ENCODE results near the gene MRFAP1. TPM values are rescaled to one million over a fixed set of nuclear protein-coding genes. Genes with fewer than 3 reads are reported as not detected.

MRFAP1 gene
- total and polyA plus RNA-seq, 4 experiments from 2014 or later = 149 to 169 (median 157) TPM

GRCh38 chr4:6673660-6674499 lies 33.4 kb downstream of the MRFAP1 start:
- ChIA-PET POLR2A (ENCODE audit: partially characterized antibody) (interaction anchor here (0.6 to 17.1 kb wide), 27 partner anchors 10 to 410 kb away, joined by 3 to 1401 read pairs (median 5); partner anchors contain the start of genes BLOC1S4, GRPEL1, MAN2B2 and MRFAP1), CTCF (ENCODE audit: partially characterized antibody) (interaction anchor here (1.1 to 7.6 kb wide), 16 partner anchors 9 to 409 kb away, joined by 3 to 189 read pairs (median 9); partner anchors contain the start of genes BLOC1S4, MRFAP1, MRFAP1L1 and S100P)
- Mint-ChIP-seq H3K9me3 (peaks cover 0 to 7% (median 0%) of the 10 kb centered on the region in 8 donors), H3K36me3 (peaks cover 38 to 44% of the 10 kb centered on the region in 2 donors), H3K4me1 (peaks cover 39 to 59% (median 49%) of the 10 kb centered on the region in 4 donors), H3K27ac (peak overlapping the region; percentile 95 to 99 (median 98)), H3K27me3 (no peaks in the 10 kb centered on the region), H3K4me3 (peak overlapping the region; percentile 92 to 99 (median 98))
- H3K36me3 ChIP-seq (ENCODE audit: insufficient read depth, low read length) = peaks cover 11% of the 10 kb centered on the region
- H3K4me3 ChIP-seq (ENCODE audit: low read length in 2 of 2) = peak overlapping the region; percentile 59 to 65
- peaks cover 36% of the 10 kb centered on the region for H3K4me1 ChIP-seq (ENCODE audit: insufficient read depth, low read length)
- H3K9me3 ChIP-seq (ENCODE audit: control insufficient read depth in 1 of 2, low read length in 2 of 2) = no peaks in the 10 kb centered on the region
- H3K27ac ChIP-seq (ENCODE audit: low read depth, low read length) = peak overlapping the region; percentile 71
- peak; percentile 94 to 96 (median 96) for DNase-seq
- no peaks in the 10 kb centered on the region for H3K27me3 ChIP-seq (ENCODE audit: insufficient read depth, low read length)
- intact Hi-C loops (cut with micrococcal nuclease) = loop anchor here (1.0 to 2.0 kb wide), 11 partner anchors 10 to 394 kb away; partner anchors contain the start of genes BLOC1S4, GRPEL1, MRFAP1 and MRFAP1L1

GRCh38 chr4:6674500-6675149 lies 34.1 kb downstream of the MRFAP1 start:
- H3K4me3 ChIP-seq (ENCODE audit: low read length in 2 of 2) = peak overlapping the region; percentile 59 to 65

GRCh38 chr4:6676722-6677558 lies 36.5 kb downstream of the MRFAP1 start:
- Histone ChIP-seq H3K27me3 (ENCODE audit: insufficient read depth, low read length) (no peaks in the 10 kb centered on the region), H3K36me3 (ENCODE audit: insufficient read depth, low read length) (peaks cover 11% of the 10 kb centered on the region), H3K9me3 (ENCODE audit: control insufficient read depth in 1 of 2, low read length in 2 of 2) (peaks cover 0 to 5% of the 10 kb centered on the region in 2 donors), H3K27ac (ENCODE audit: low read depth, low read length) (peak overlapping the region; percentile 71), H3K4me3 (ENCODE audit: low read length in 2 of 2) (peak overlapping the region; percentile 3 to 4), H3K4me1 (ENCODE audit: insufficient read depth, low read length) (peaks cover 36% of the 10 kb centered on the region)
- no peaks in the 10 kb centered on the region for H3K27me3 Mint-ChIP-seq
- peaks cover 51 to 60% of the 10 kb centered on the region in 2 donors for H3K36me3 Mint-ChIP-seq
- intact Hi-C loops (cut with micrococcal nuclease) = no loop called here
- peak in 1 of 5 donors; percentile 51 for DNase-seq
- H3K27ac Mint-ChIP-seq = peak overlapping the region; percentile 84 to 97 (median 94)
- peaks cover 0 to 13% (median 6%) of the 10 kb centered on the region in 8 donors for H3K9me3 Mint-ChIP-seq
- H3K4me3 Mint-ChIP-seq = peak overlapping the region; percentile 57 to 99 (median 96)
- CTCF ChIA-PET (ENCODE audit: partially characterized antibody) = interaction anchor here (0.8 to 7.6 kb wide), 8 partner anchors 13 to 197 kb away, joined by 3 to 189 read pairs (median 56); partner anchors contain the start of genes BLOC1S4, MRFAP1L1 and S100P
- H3K4me1 Mint-ChIP-seq = peaks cover 44 to 77% (median 62%) of the 10 kb centered on the region in 4 donors
- POLR2A ChIA-PET (ENCODE audit: partially characterized antibody) = interaction anchor here (4.1 to 17.1 kb wide), 4 partner anchors 7 to 35 kb away, joined by 44 to 1401 read pairs (median 110); partner anchors contain the start of genes BLOC1S4, MRFAP1, MRFAP1L1 and S100P

More at GRCh38 chr4:6674500-6675149, 34.1 kb downstream of the MRFAP1 start:
- H3K27ac Mint-ChIP-seq = peak overlapping the region; percentile 94 to 98 (median 97)
- peak; percentile 74 to 85 (median 78) for DNase-seq
- Histone ChIP-seq H3K27ac (ENCODE audit: low read depth, low read length) (peak overlapping the region; percentile 71), H3K4me1 (ENCODE audit: insufficient read depth, low read length) (peaks cover 36% of the 10 kb centered on the region), H3K36me3 (ENCODE audit: insufficient read depth, low read length) (peaks cover 11% of the 10 kb centered on the region), H3K27me3 (ENCODE audit: insufficient read depth, low read length) (no peaks in the 10 kb centered on the region), H3K9me3 (ENCODE audit: control insufficient read depth in 1 of 2, low read length in 2 of 2) (no peaks in the 10 kb centered on the region)
- ChIA-PET POLR2A (ENCODE audit: partially characterized antibody) (interaction anchor here (0.6 to 17.1 kb wide), 27 partner anchors 10 to 409 kb away, joined by 3 to 1401 read pairs (median 5); partner anchors contain the start of genes BLOC1S4, GRPEL1, MAN2B2 and MRFAP1), CTCF (ENCODE audit: partially characterized antibody) (interaction anchor here (0.7 to 7.6 kb wide), 21 partner anchors 10 to 409 kb away, joined by 3 to 189 read pairs (median 8); partner anchors contain the start of genes BLOC1S4, MRFAP1, MRFAP1L1 and S100P)
- H3K9me3 Mint-ChIP-seq = peaks cover 0 to 7% (median 2%) of the 10 kb centered on the region in 8 donors
- H3K27me3 Mint-ChIP-seq = no peaks in the 10 kb centered on the region
- H3K4me3 Mint-ChIP-seq = peak overlapping the region; percentile 92 to 99 (median 98)
- H3K4me1 Mint-ChIP-seq = peaks cover 41 to 66% (median 54%) of the 10 kb centered on the region in 4 donors
- intact Hi-C loops (cut with micrococcal nuclease) = loop anchor here (1.0 to 2.0 kb wide), 11 partner anchors 10 to 394 kb away; partner anchors contain the start of genes BLOC1S4, GRPEL1, MRFAP1 and MRFAP1L1
- H3K36me3 Mint-ChIP-seq = peaks cover 42 to 50% of the 10 kb centered on the region in 2 donors

- DNase-seq = no peak
- H3K27ac Mint-ChIP-seq = peak overlapping the region in 3 of 7 donors; percentile 45 to 75 (median 60)
- peak overlapping the region in 1 of 8 donors; percentile 20 for H3K4me3 Mint-ChIP-seq
- POLR2A ChIA-PET (ENCODE audit: partially characterized antibody) = interaction anchor here (1.0 to 17.1 kb wide), 3 partner anchors 16 to 23 kb away, joined by 4 to 1401 read pairs (median 5); partner anchors contain the start of genes BLOC1S4, MRFAP1L1 and S100P
- CTCF ChIA-PET (ENCODE audit: partially characterized antibody) = interaction anchor here (1.3 to 4.5 kb wide), 7 partner anchors 9 to 37 kb away, joined by 3 to 18 read pairs (median 7); no protein-coding TSS in a partner anchor
- Histone ChIP-seq H3K4me3 (ENCODE audit: low read length in 2 of 2) (no peak overlapping the region), H3K36me3 (ENCODE audit: insufficient read depth, low read length) (peaks cover 10% of the 10 kb centered on the region), H3K4me1 (ENCODE audit: insufficient read depth, low read length) (peaks cover 23% of the 10 kb centered on the region), H3K27ac (ENCODE audit: low read depth, low read length) (no peak overlapping the region), H3K9me3 (ENCODE audit: control insufficient read depth in 1 of 2, low read length in 2 of 2) (peaks cover 0 to 5% of the 10 kb centered on the region in 2 donors), H3K27me3 (ENCODE audit: insufficient read depth, low read length) (no peaks in the 10 kb centered on the region)
- H3K27me3 Mint-ChIP-seq = no peaks in the 10 kb centered on the region
- intact Hi-C loops (cut with micrococcal nuclease) = no loop called here
- H3K9me3 Mint-ChIP-seq = peaks cover 0 to 7% (median 4%) of the 10 kb centered on the region in 8 donors
- H3K36me3 Mint-ChIP-seq = peaks cover 45 to 46% of the 10 kb centered on the region in 2 donors
- peaks cover 42 to 77% (median 50%) of the 10 kb centered on the region in 4 donors for H3K4me1 Mint-ChIP-seq
Observed at GRCh38 chr4:6680372-6681034, 40.0 kb downstream of the MRFAP1 start.

GRCh38 chr4:6681191-6681590 lies 40.7 kb downstream of the MRFAP1 start:
- no peak for DNase-seq
- H3K36me3 ChIP-seq (ENCODE audit: insufficient read depth, low read length) = peaks cover 3% of the 10 kb centered on the region
- peak overlapping the region in 2 of 7 donors; percentile 22 to 35 for H3K27ac Mint-ChIP-seq
- ChIA-PET POLR2A (ENCODE audit: partially characterized antibody) (interaction anchor here (0.5 to 17.1 kb wide), 5 partner anchors 17 to 235 kb away, joined by 3 to 1401 read pairs (median 4); partner anchors contain the start of genes BLOC1S4, MRFAP1L1 and S100P), CTCF (ENCODE audit: partially characterized antibody) (interaction anchor here (1.3 to 4.5 kb wide), 7 partner anchors 9 to 36 kb away, joined by 3 to 18 read pairs (median 7); no protein-coding TSS in a partner anchor)
- no peak overlapping the region for H3K4me3 Mint-ChIP-seq
- H3K9me3 Mint-ChIP-seq = peaks cover 0 to 7% (median 4%) of the 10 kb centered on the region in 8 donors
- intact Hi-C loops (cut with micrococcal nuclease) = no loop called here
- peaks cover 21% of the 10 kb centered on the region for H3K4me1 ChIP-seq (ENCODE audit: insufficient read depth, low read length)
- no peaks in the 10 kb centered on the region for H3K27me3 Mint-ChIP-seq
- peaks cover 38 to 77% (median 46%) of the 10 kb centered on the region in 4 donors for H3K4me1 Mint-ChIP-seq
- no peak overlapping the region for H3K27ac ChIP-seq (ENCODE audit: low read depth, low read length)
- H3K27me3 ChIP-seq (ENCODE audit: insufficient read depth, low read length) = no peaks in the 10 kb centered on the region
- peaks cover 42% of the 10 kb centered on the region in 2 donors for H3K36me3 Mint-ChIP-seq
- H3K4me3 ChIP-seq (ENCODE audit: low read length in 2 of 2) = no peak overlapping the region
- peaks cover 0 to 5% of the 10 kb centered on the region in 2 donors for H3K9me3 ChIP-seq (ENCODE audit: control insufficient read depth in 1 of 2, low read length in 2 of 2)
